Neural crest cell (in vitro differentiated cells): ENCODE measurements around the gene COL23A1. TPM values are rescaled to one million over a fixed set of nuclear protein-coding genes. Genes with fewer than 3 reads are reported as not detected.
A peak's percentile ranks its signal among the peaks of the same experiment; 100 is the strongest.

Source experiments
- DNase-seq: peaks from one replicate; pipeline ENCODE4 v3.0.0; 2021; ENCODE audit warnings: low read depth, mixed read lengths, low spot score
- H3K27ac Mint-ChIP-seq: one replicate; pipeline ENCODE4 v1.8.0; 2021; ENCODE audit warnings: mild to moderate bottlenecking, mixed read lengths; ENCODE audit not compliant: unreplicated experiment
- H3K27me3 Mint-ChIP-seq: 2 replicates; pipeline ENCODE4 v1.8.0; 2021; ENCODE audit warnings: low read depth, mild to moderate bottlenecking, mixed read lengths
- H3K36me3 Mint-ChIP-seq: 2 replicates; pipeline ENCODE4 v1.8.0; 2021; ENCODE audit warnings: low read depth, mild to moderate bottlenecking, mixed read lengths
- H3K4me1 Mint-ChIP-seq: 2 replicates; pipeline ENCODE4 v1.8.0; 2021; ENCODE audit warnings: mixed read lengths
- H3K4me3 Mint-ChIP-seq: one replicate; pipeline ENCODE4 v1.8.0; 2021; ENCODE audit warnings: mild to moderate bottlenecking, mixed read lengths
- H3K9me3 Mint-ChIP-seq: 2 replicates; pipeline ENCODE4 v1.8.0; 2021; ENCODE audit warnings: mixed read lengths
- total RNA-seq: library from RNA; stranded (reverse); gene quantifications from 2 replicates; pipeline ENCODE4 v1.2.1, GENCODE V29; 2021
- TF ChIP-seq, protein P1 (sequence below): fragments of 200-600 bp; sonication (generic); conservative IDR thresholded peaks from 2 replicates; pipeline ENCODE4 v1.5.0; 2021; ENCODE audit warnings: antibody characterized with exemption, mild to moderate bottlenecking

COL23A1 gene
- total RNA-seq, 1 donor from 2014 or later, result 33.7 TPM

DNA sequence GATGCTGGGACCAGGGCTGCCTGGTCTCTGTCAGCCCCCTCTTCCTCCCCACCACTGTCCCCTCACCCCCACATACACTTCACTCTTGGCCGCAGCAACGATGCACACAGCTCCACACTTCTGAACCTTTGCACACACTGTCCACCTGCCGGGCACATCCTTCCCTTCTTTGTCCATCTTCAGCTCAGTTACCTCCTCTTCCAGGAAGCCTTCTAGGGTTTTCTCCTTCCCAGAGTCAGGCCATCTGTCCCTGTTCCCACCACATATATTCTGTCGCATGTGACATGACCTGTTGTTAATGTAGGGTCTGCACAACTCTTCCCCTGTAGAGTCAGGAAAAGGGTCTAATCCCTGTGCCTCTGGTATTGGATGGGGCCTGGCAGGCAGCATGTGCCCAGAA is 319.0 kb downstream of the COL23A1 start:
- H3K4me1 Mint-ChIP-seq, result peaks cover 4% of the 10 kb centered on the region
- peak overlapping the region; percentile 89 for H3K27ac Mint-ChIP-seq
- no peak for DNase-seq
- H3K9me3 Mint-ChIP-seq, result peaks cover 5% of the 10 kb centered on the region
- TF ChIP-seq, protein P1, sequence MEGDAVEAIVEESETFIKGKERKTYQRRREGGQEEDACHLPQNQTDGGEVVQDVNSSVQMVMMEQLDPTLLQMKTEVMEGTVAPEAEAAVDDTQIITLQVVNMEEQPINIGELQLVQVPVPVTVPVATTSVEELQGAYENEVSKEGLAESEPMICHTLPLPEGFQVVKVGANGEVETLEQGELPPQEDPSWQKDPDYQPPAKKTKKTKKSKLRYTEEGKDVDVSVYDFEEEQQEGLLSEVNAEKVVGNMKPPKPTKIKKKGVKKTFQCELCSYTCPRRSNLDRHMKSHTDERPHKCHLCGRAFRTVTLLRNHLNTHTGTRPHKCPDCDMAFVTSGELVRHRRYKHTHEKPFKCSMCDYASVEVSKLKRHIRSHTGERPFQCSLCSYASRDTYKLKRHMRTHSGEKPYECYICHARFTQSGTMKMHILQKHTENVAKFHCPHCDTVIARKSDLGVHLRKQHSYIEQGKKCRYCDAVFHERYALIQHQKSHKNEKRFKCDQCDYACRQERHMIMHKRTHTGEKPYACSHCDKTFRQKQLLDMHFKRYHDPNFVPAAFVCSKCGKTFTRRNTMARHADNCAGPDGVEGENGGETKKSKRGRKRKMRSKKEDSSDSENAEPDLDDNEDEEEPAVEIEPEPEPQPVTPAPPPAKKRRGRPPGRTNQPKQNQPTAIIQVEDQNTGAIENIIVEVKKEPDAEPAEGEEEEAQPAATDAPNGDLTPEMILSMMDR, result no peak
- H3K27me3 Mint-ChIP-seq, result no peaks in the 10 kb centered on the region
- H3K4me3 Mint-ChIP-seq, result no peak overlapping the region
- peaks cover 6% of the 10 kb centered on the region for H3K36me3 Mint-ChIP-seq

DNA sequence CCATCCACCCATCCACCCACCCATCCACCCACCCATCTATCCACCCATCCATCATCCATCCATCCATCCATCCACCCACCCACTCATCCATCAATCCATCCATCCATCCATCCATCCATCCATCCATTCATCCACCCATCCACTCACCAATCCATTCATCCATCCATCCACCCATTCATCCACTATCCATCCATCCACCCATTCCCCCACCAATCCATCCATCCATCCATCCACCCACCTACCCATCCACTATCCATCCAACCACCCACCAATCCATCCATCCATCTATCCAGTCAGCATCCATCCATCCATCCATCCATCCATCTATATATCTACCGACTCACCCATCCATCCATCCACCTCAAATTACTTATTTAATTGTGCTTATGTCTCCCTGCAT is 320.7 kb downstream of the COL23A1 start:
- no peak overlapping the region for H3K27ac Mint-ChIP-seq
- H3K4me3 Mint-ChIP-seq, result no peak overlapping the region
- H3K36me3 Mint-ChIP-seq, result no peaks in the 10 kb centered on the region
- no peaks in the 10 kb centered on the region for H3K27me3 Mint-ChIP-seq
- DNase-seq, result no peak
- H3K4me1 Mint-ChIP-seq, result peaks cover 4% of the 10 kb centered on the region
- no peaks in the 10 kb centered on the region for H3K9me3 Mint-ChIP-seq
- TF ChIP-seq, protein P1, result no peak

DNA sequence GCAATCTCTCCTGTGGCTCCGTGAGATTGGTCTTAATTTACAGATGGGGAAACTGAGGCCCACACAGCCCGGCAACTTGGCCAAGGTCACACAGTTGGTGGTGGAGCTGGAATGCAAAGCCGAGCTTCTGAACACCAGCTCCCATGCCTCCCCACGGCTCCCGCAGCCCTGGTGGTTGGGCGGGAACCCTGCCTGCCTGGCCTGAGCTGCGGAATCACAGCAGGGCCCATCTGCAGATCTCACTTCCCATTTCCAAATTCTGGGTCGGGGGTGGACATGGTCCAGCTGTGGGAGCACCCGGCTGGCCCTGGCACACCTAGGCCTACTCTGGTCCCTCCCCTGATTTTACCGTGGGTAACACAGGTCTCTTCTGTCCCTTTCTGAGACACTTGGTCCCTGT is 322.3 kb downstream of the COL23A1 start:
- Mint-ChIP-seq H3K4me3 (no peak overlapping the region), H3K27me3 (no peaks in the 10 kb centered on the region), H3K36me3 (no peaks in the 10 kb centered on the region), H3K27ac (no peak overlapping the region), H3K4me1 (peaks cover 4% of the 10 kb centered on the region), H3K9me3 (no peaks in the 10 kb centered on the region)
- no peak for DNase-seq
- TF ChIP-seq, protein P1, result no peak

DNA sequence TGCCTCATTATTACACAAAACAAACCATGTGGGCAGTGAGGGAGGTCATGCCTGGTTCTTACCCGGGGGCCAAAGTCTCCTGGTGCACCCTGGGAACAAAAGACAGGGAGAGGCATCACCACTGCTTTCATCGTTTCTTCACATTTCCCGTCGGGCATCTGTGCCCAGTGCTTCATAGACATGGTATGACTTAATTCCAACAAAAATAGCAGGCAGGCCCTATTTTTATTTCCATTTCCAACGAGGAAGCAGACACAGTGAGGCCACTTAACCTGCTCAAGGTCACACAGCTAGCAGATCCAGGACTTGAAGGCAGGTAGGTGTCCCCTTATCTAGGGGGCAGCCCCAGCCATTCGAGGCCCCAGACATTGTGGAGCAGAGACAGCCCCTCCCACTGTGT is 322.9 kb downstream of the COL23A1 start:
- no peak for DNase-seq
- TF ChIP-seq, protein P1, result no peak
- no peak overlapping the region for H3K4me3 Mint-ChIP-seq
- no peaks in the 10 kb centered on the region for H3K27me3 Mint-ChIP-seq
- H3K9me3 Mint-ChIP-seq, result no peaks in the 10 kb centered on the region
- H3K4me1 Mint-ChIP-seq, result peaks cover 4% of the 10 kb centered on the region
- peaks cover 2% of the 10 kb centered on the region for H3K36me3 Mint-ChIP-seq
- no peak overlapping the region for H3K27ac Mint-ChIP-seq

DNA sequence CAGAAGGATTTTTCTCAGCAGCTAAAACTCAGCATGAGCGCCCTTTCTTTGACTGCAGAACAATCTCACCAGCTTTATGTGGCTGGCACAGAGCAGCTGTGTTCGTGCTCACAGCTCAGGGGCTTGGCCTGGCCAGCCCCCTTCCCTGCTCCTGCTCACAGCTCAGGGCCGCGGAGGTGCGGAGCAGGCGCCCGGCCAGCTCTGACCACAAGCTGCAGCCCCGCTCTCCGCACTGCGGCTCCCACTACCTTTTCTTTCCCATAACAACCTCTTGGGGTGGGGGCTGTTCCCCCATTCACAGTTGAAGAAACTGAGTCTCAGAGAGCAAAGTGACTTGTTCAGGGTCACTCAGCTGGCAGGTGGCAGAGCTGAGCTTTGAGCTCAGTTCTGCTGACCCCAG is 323.6 kb downstream of the COL23A1 start:
- TF ChIP-seq, protein P1, result no peak
- no peaks in the 10 kb centered on the region for H3K9me3 Mint-ChIP-seq
- no peaks in the 10 kb centered on the region for H3K27me3 Mint-ChIP-seq
- peaks cover 4% of the 10 kb centered on the region for H3K4me1 Mint-ChIP-seq
- no peak for DNase-seq
- peak overlapping the region; percentile 27 for H3K27ac Mint-ChIP-seq
- H3K36me3 Mint-ChIP-seq, result peaks cover 2% of the 10 kb centered on the region
- H3K4me3 Mint-ChIP-seq, result no peak overlapping the region

DNA sequence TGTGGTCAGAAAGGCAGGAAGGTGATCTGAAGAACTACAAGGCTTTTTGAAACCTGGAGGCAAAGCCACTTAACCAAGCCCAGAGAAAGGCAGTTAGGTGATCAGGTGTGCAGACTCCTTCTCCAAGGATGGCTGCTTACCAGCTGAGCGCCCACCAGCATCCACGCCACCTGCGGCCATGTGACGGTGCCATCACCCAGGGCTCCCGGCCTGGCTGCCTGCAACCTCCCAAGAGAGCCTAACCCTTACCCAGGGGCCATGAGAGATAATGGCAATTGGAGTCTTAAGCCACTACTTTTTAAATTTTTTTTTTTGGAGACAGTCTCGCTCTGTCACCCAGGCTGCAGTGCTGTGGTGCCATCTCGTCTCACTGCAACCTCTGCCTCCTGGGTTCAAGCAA is 324.4 kb downstream of the COL23A1 start:
- TF ChIP-seq, protein P1, result no peak
- Mint-ChIP-seq H3K27ac (peak overlapping the region; percentile 43), H3K4me3 (no peak overlapping the region), H3K27me3 (no peaks in the 10 kb centered on the region), H3K36me3 (peaks cover 2% of the 10 kb centered on the region), H3K4me1 (no peaks in the 10 kb centered on the region), H3K9me3 (no peaks in the 10 kb centered on the region)
- DNase-seq, result no peak
